PC-3 (cell line): ENCODE results near the gene FGGY. TPM values are rescaled to one million over a fixed set of nuclear protein-coding genes. Genes with fewer than 3 reads are reported as not detected.

Source experiments
- ATAC-seq: fragments of 200-7000 bp; cut with Tn5 transposase; 2 replicates; pipeline ENCODE4 v1.9.1; 2020; ENCODE audit warnings: mild to moderate bottlenecking, moderate library complexity
- BruUV-seq: library from RNA; stranded (reverse); fragments of 400-500 nt; replicated peaks from 2 replicates; lab custom pipeline; 2021; lab: Mats Ljungman, UMichigan
- CTCF ChIA-PET: fragments of 300-600 bp; sonication (Branson Sonifier 250); formaldehyde crosslinking; loops from one replicate; lab custom pipeline; 2022; ENCODE audit warnings: antibody characterized with exemption; lab: Charles Lee
- POLR2A ChIA-PET: fragments of 300-600 bp; sonication (Branson Sonifier 250); formaldehyde crosslinking; loops from one replicate; lab custom pipeline; 2022; ENCODE audit warnings: antibody characterized with exemption; ENCODE audit not compliant: unreplicated experiment; lab: Charles Lee
- DNase-seq: peaks from one replicate; pipeline ENCODE4 v3.0.0-alpha.2; 2015
- H2AFZ ChIP-seq: fragments of 300-600 bp; sonication (generic); 2 replicates; pipeline ENCODE4 v1.6.0; 2016; ENCODE audit warnings: antibody characterized with exemption, low read length
- H3F3A ChIP-seq: fragments of 300-600 bp; sonication (generic); one replicate; pipeline ENCODE4 v1.6.0; 2017; ENCODE audit warnings: antibody characterized with exemption, low read length, control low read depth, mild to moderate bottlenecking; ENCODE audit not compliant: unreplicated experiment
- H3K27ac ChIP-seq: fragments of 300-600 bp; sonication (generic); 2 replicates; pipeline ENCODE4 v1.5.1; 2016; ENCODE audit warnings: mild to moderate bottlenecking, low read length
- H3K27me3 ChIP-seq: fragments of 300-600 bp; sonication (generic); 2 replicates; pipeline ENCODE4 v1.6.1; 2016; ENCODE audit warnings: low read length, mixed read lengths
- H3K36me3 ChIP-seq: fragments of 300-600 bp; sonication (generic); 2 replicates; pipeline ENCODE4 v1.6.1; 2016; ENCODE audit warnings: low read depth, mixed run types, low read length, mixed read lengths
- H3K4me1 ChIP-seq: fragments of 300-600 bp; sonication (generic); 2 replicates; pipeline ENCODE4 v1.5.1; 2016; ENCODE audit warnings: low read length; ENCODE audit not compliant: insufficient read depth
- H3K4me2 ChIP-seq: fragments of 300-600 bp; sonication (generic); 2 replicates; pipeline ENCODE4 v1.6.0; 2016; ENCODE audit warnings: low read length
- H3K4me3 ChIP-seq: fragments of 300-600 bp; sonication (generic); 2 replicates; pipeline ENCODE4 v1.5.1; 2016; ENCODE audit warnings: mild to moderate bottlenecking, low read length, mixed read lengths
- H3K79me2 ChIP-seq: fragments of 300-600 bp; sonication (generic); 2 replicates; pipeline ENCODE4 v1.6.1; 2017; ENCODE audit warnings: low read length, mixed read lengths
- H3K9ac ChIP-seq: fragments of 300-600 bp; sonication (generic); 2 replicates; pipeline ENCODE4 v1.6.0; 2016; ENCODE audit warnings: mild to moderate bottlenecking, low read length
- H3K9me2 ChIP-seq: fragments of 300-600 bp; sonication (generic); replicated peaks from 2 replicates; pipeline ENCODE4 v1.6.1; 2016; ENCODE audit warnings: mixed run types, low read length, mixed read lengths
- H3K9me3 ChIP-seq: fragments of 300-600 bp; sonication (generic); 2 replicates; pipeline ENCODE4 v1.6.1; 2016; ENCODE audit warnings: low read length, mixed read lengths
- H4K20me1 ChIP-seq: fragments of 300-600 bp; sonication (generic); 2 replicates; pipeline ENCODE4 v1.6.1; 2016; ENCODE audit warnings: low read length, mixed read lengths
- EZH2 ChIP-seq: fragments of 300-600 bp; sonication (generic); IDR thresholded peaks from one replicate; pipeline ENCODE4 v1.6.1; 2017; ENCODE audit warnings: antibody characterized with exemption, mild to moderate bottlenecking, low read length; ENCODE audit not compliant: unreplicated experiment
- EZH2phosphoT487 ChIP-seq: fragments of 300-600 bp; sonication (generic); IDR thresholded peaks from 2 replicates; pipeline ENCODE4 v1.6.1; 2018; ENCODE audit warnings: mild to moderate bottlenecking, antibody characterized with exemption, low read length, borderline replicate concordance
- intact Hi-C: fragments of 100-400 bp; cut with micrococcal nuclease; formaldehyde crosslinking; loops from 2 replicates; pipeline ENCODE4 v1.9.0; 2023
- total RNA-seq: library from RNA; depleted of rRNA; stranded (reverse); fragments of >200 nt; gene quantifications from 2 replicates; pipeline ENCODE4 v1.2.3, GENCODE V29; 2014
- TF ChIP-seq, protein P1 (sequence below): fragments of 300-600 bp; sonication (generic); conservative IDR thresholded peaks from 2 replicates; pipeline ENCODE4 v1.5.1; 2017; ENCODE audit warnings: antibody characterized with exemption, low read depth, mild to moderate bottlenecking, low read length

Gene FGGY
- total RNA-seq, 1 experiment from 2014 or later: 7.4 TPM

DNA sequence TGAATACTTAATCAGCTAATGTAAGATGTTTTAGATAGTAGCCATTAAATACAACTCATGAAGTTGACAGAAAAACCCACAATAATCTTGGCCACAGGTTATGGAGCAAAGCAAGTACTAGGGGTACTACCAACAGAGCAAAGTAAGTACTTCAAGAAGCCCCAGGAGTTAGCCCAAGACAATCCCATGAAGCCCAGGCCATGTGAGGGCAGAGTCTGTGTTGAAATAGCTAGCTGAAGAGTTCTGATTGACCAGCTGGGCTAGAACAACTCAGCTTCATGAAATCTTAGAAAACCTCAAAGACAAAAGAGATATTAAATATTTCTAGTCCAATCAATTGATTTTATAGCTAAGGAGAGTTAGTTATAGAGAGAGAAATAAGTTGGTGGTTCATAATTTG is 304.9 kb downstream of the FGGY start:
- DNase-seq (no peak), ATAC-seq (no peak)
- ChIA-PET POLR2A (no interaction called here), CTCF (no interaction called here)
- Histone ChIP-seq H3K27me3 (no peaks in the 10 kb centered on the region), H3K4me3 (no peak overlapping the region), H3K9ac (no peak overlapping the region), H3K9me3 (no peaks in the 10 kb centered on the region), H3F3A (no peaks in the 10 kb centered on the region), H3K79me2 (no peaks in the 10 kb centered on the region), H3K4me2 (no peak overlapping the region), H3K36me3 (no peaks in the 10 kb centered on the region), H2AFZ (no peak overlapping the region), H3K9me2 (no peaks in the 10 kb centered on the region), H4K20me1 (no peaks in the 10 kb centered on the region), H3K27ac (no peak overlapping the region), H3K4me1 (peaks cover 4% of the 10 kb centered on the region)
- intact Hi-C loops: no loop called here
- TF ChIP-seq, protein P1, sequence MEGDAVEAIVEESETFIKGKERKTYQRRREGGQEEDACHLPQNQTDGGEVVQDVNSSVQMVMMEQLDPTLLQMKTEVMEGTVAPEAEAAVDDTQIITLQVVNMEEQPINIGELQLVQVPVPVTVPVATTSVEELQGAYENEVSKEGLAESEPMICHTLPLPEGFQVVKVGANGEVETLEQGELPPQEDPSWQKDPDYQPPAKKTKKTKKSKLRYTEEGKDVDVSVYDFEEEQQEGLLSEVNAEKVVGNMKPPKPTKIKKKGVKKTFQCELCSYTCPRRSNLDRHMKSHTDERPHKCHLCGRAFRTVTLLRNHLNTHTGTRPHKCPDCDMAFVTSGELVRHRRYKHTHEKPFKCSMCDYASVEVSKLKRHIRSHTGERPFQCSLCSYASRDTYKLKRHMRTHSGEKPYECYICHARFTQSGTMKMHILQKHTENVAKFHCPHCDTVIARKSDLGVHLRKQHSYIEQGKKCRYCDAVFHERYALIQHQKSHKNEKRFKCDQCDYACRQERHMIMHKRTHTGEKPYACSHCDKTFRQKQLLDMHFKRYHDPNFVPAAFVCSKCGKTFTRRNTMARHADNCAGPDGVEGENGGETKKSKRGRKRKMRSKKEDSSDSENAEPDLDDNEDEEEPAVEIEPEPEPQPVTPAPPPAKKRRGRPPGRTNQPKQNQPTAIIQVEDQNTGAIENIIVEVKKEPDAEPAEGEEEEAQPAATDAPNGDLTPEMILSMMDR: no peak
- no peak for TF ChIP-seq EZH2phosphoT487
- no peak for TF ChIP-seq EZH2
- BruUV-seq: no TSS peak

- H3K36me3 ChIP-seq: no peaks in the 10 kb centered on the region
- H3K27ac ChIP-seq: no peak overlapping the region
- CTCF ChIA-PET: no interaction called here
- BruUV-seq: no TSS peak
- H2AFZ ChIP-seq: no peak overlapping the region
- POLR2A ChIA-PET: interaction anchor here (0.6 kb wide), 1 partner anchor 159 kb away, joined by 3 read pairs; no protein-coding TSS in a partner anchor
- no peak overlapping the region for H3K4me2 ChIP-seq
- H3K4me1 ChIP-seq: no peaks in the 10 kb centered on the region
- H4K20me1 ChIP-seq: no peaks in the 10 kb centered on the region
- H3K27me3 ChIP-seq: no peaks in the 10 kb centered on the region
- H3K4me3 ChIP-seq: no peak overlapping the region
- no peaks in the 10 kb centered on the region for H3K9me3 ChIP-seq
- ATAC-seq: no peak
- no peak for DNase-seq
- H3F3A ChIP-seq: no peaks in the 10 kb centered on the region
- H3K79me2 ChIP-seq: no peaks in the 10 kb centered on the region
- intact Hi-C loops: no loop called here
- TF ChIP-seq EZH2 (no peak), EZH2phosphoT487 (no peak)
- TF ChIP-seq, protein P1: no peak
- H3K9ac ChIP-seq: no peak overlapping the region
- H3K9me2 ChIP-seq: no peaks in the 10 kb centered on the region
Observed at GRCh38 chr1:59604191-59604590, 307.3 kb downstream of the FGGY start.

- Histone ChIP-seq H3K4me1 (no peaks in the 10 kb centered on the region), H3K27me3 (no peaks in the 10 kb centered on the region), H3K4me2 (no peak overlapping the region), H3K27ac (no peak overlapping the region), H3F3A (no peaks in the 10 kb centered on the region), H3K9ac (no peak overlapping the region), H3K79me2 (no peaks in the 10 kb centered on the region), H3K36me3 (no peaks in the 10 kb centered on the region), H3K9me2 (no peaks in the 10 kb centered on the region), H3K4me3 (no peak overlapping the region), H4K20me1 (no peaks in the 10 kb centered on the region), H3K9me3 (no peaks in the 10 kb centered on the region), H2AFZ (no peak overlapping the region)
- DNase-seq: no peak
- ChIA-PET POLR2A (no interaction called here), CTCF (no interaction called here)
- intact Hi-C loops: no loop called here
- no TSS peak for BruUV-seq
- no peak for TF ChIP-seq EZH2
- TF ChIP-seq, protein P1: no peak
- no peak for TF ChIP-seq EZH2phosphoT487
- no peak for ATAC-seq
Observed at GRCh38 chr1:59605184-59605583, 308.3 kb downstream of the FGGY start.
